ENCODE results near the gene C1QL4. TPM values are rescaled to one million over a fixed set of nuclear protein-coding genes. Genes with fewer than 3 reads are reported as not detected.
A peak's percentile ranks its signal among the peaks of the same experiment; 100 is the strongest.

The C1QL4 gene
- polyA plus RNA-seq, 2 of the 4 experiments (the other 2 are of a cell fraction) = 1.5 to 2.8 TPM

DNA sequence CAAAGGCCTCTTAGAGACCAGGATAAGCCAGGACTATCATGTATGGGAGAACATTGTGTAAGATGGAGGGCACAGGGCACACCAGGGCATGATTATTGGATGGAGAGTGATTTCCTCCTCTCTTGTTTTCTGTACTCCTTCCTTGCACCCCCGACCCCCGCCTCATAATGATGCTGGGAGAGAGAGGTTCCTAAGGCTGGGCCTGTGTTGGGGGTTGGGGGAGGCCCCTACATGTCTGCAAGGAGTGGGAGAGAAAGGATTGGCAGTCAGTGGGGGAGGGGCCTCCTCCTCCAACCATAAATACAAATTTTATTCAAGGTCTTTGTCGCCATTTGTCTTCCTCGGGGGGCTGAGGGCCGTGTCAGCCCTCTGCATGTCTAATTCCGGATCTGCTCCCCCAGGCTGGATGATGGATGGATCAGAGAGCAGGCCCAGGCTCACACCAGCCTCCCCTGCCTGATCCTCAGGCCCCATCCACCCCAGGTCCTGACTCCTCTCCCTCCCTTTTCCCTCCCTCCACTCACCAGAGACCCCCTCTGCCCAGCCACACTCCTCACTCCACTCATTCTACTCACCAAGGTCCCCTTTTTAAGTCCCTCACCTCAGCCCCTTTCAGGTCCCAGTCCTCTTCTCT, 2.0 kb upstream of the C1QL4 start:
- no peak for TF ChIP-seq ZNF302 (CRISPR knock-in tag; IDR thresholded peaks at IDR 0.05)
- no peak for TF ChIP-seq HOXB5 (CRISPR knock-in tag; IDR thresholded peaks at IDR 0.05)
- TF ChIP-seq RAD21 (conservative IDR thresholded peaks at IDR 0.05 in 1 of 2, IDR thresholded peaks at IDR 0.05 in 1 of 2) = no peak
- TF ChIP-seq NR3C1 (IDR thresholded peaks at IDR 0.05) = no peak
- Histone ChIP-seq H3K4me1 (peaks cover 25% of the 10 kb centered on the region), H3K4me3 (no peak overlapping the region), H3K9me3 (no peaks in the 10 kb centered on the region), H3K4me2 (no peak overlapping the region), H3K27ac (peak overlapping the region in 1 of 2 experiments; percentile 42; a peak in 1 of 6 replicates)
- ChIA-PET CTCF (interaction anchor here (1.0 to 6.1 kb wide), 10 partner anchors 11 to 142 kb away, joined by 3 to 104 read pairs (median 10); partner anchors contain the start of genes DNAJC22, PRPH and TROAP), POLR2A (no interaction called here)
- ATAC-seq (no peak), FAIRE-seq (no peak), DNase-seq (ENCODE audit: low read depth in 1 of 2, low spot score in 1 of 2) (no peak)
- 35% methylated on average over 6 of the region's 6 CpGs for WGBS (ENCODE audit: missing lambda C conversion rate)

DNA sequence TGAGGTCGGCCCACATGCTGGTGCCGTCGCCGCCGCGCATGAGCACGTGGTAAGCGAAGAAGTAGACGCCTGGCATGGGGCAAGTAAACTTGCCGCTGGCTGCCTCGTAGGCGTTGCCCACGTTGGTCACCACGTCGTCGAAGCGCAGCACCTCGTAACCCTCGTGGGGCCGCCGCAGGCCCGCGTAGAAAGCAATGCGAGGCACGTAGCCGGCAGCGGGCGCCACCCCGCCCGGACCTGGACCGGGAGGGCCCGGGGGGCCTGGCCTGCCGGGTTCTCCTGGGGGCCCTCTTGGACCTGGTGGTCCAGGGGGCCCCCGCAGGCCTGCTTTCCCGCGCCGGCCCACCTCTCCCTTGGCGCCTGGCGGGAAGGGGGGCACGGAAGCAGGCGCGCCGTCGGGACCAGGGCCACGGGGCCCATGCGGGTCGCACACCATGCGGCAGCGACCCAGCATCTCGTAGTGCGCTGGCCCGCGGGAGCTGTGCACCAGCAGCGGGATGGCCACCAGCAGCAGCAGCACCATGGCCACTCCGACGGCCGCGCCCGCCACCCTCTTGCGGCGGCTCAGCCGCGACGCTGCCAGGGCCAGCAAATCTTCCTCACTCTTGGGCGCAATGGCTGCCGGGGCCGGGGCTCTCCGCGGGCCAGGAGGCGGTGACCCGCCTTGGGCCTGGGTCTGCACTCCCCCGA, 888 bp downstream of the C1QL4 start:
- ATAC-seq (no peak), DNase-seq (ENCODE audit: low read depth in 1 of 2, low spot score in 1 of 2) (no peak), FAIRE-seq (no peak)
- peaks cover 17% of the 10 kb centered on the region; the same call in 2 of the 3 replicates for H3K4me1 ChIP-seq
- ChIA-PET POLR2A (interaction anchor here (1.0 to 1.2 kb wide), 2 partner anchors 11 to 14 kb away, joined by 3 read pairs; partner anchors contain the start of genes DNAJC22 and TROAP), CTCF (interaction anchor here (0.6 to 6.1 kb wide), 21 partner anchors 8 to 245 kb away, joined by 3 to 104 read pairs (median 4); partner anchors contain the start of genes DNAJC22, PRPH and TROAP)
- WGBS (ENCODE audit: missing lambda C conversion rate) = 92% methylated on average over 47 of the region's 72 CpGs
- peak overlapping the region; percentile 64 for H3K4me3 ChIP-seq
- H3K9me3 ChIP-seq = no peaks in the 10 kb centered on the region
- H3K27ac ChIP-seq = peak overlapping the region; percentile 71 to 82; a peak in 5 of 6 replicates
- peak overlapping the region; percentile 85 for H3K4me2 ChIP-seq
- TF ChIP-seq ESRRA (IDR thresholded peaks at IDR 0.05; ENCODE audit: borderline replicate concordance, low read length) (no peak), SREBF2 (IDR thresholded peaks at IDR 0.05) (no peak), RFX5 (IDR thresholded peaks at IDR 0.05) (no peak), SMC3 (IDR thresholded peaks at IDR 0.05) (no peak), JUNB (IDR thresholded peaks at IDR 0.05) (no peak), ZC3H11A (IDR thresholded peaks at IDR 0.05) (no peak), MAZ (IDR thresholded peaks at IDR 0.05; ENCODE audit: borderline replicate concordance, low read depth, low read length) (no peak), POLR2AphosphoS2 (conservative IDR thresholded peaks at IDR 0.05; ENCODE audit: low read length) (no peak), GATA3 (IDR thresholded peaks at IDR 0.05; ENCODE audit: borderline replicate concordance) (no peak), RCOR1 (IDR thresholded peaks at IDR 0.05; ENCODE audit: low read depth, low read length) (no peak), BHLHE40 (IDR thresholded peaks at IDR 0.05; ENCODE audit: low read depth, low read length) (no peak), ZSCAN20 (CRISPR knock-in tag; IDR thresholded peaks at IDR 0.05) (no peak), EHF (CRISPR knock-in tag; IDR thresholded peaks at IDR 0.05) (no peak), ZFP36 (IDR thresholded peaks at IDR 0.05; ENCODE audit: borderline replicate concordance, partially characterized antibody) (no peak), KDM1A (IDR thresholded peaks at IDR 0.05; ENCODE audit: low read depth) (no peak), TP53 (CRISPR knock-in tag; IDR thresholded peaks at IDR 0.05) (no peak), CEBPB (IDR thresholded peaks at IDR 0.05) (no peak)
- TF ChIP-seq, protein P1, sequence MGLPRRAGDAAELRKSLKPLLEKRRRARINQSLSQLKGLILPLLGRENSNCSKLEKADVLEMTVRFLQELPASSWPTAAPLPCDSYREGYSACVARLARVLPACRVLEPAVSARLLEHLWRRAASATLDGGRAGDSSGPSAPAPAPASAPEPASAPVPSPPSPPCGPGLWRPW (IDR thresholded peaks at IDR 0.05) = no peak
- TF ChIP-seq, protein P2, sequence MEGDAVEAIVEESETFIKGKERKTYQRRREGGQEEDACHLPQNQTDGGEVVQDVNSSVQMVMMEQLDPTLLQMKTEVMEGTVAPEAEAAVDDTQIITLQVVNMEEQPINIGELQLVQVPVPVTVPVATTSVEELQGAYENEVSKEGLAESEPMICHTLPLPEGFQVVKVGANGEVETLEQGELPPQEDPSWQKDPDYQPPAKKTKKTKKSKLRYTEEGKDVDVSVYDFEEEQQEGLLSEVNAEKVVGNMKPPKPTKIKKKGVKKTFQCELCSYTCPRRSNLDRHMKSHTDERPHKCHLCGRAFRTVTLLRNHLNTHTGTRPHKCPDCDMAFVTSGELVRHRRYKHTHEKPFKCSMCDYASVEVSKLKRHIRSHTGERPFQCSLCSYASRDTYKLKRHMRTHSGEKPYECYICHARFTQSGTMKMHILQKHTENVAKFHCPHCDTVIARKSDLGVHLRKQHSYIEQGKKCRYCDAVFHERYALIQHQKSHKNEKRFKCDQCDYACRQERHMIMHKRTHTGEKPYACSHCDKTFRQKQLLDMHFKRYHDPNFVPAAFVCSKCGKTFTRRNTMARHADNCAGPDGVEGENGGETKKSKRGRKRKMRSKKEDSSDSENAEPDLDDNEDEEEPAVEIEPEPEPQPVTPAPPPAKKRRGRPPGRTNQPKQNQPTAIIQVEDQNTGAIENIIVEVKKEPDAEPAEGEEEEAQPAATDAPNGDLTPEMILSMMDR (IDR thresholded peaks at IDR 0.05) = no peak
